ENCODE results near the gene IRS2. TPM values are rescaled to one million over a fixed set of nuclear protein-coding genes. Genes with fewer than 3 reads are reported as not detected.

Gene IRS2
- total and polyA plus RNA-seq, 2 experiments from 2014 or later: 3.4 to 7.7 TPM

- Histone ChIP-seq H3K27me3 (replicated peaks; ENCODE audit: insufficient read depth) (no peaks in the 10 kb centered on the region), H3K27ac (no peak overlapping the region), H3K36me3 (ENCODE audit: low read depth) (0 out of 2 replicates have a peak, but pooled peaks cover 7% of the 10 kb centered on the region), H3K9ac (no peak overlapping the region), H3K4me2 (ENCODE audit: unreplicated experiment) (peak overlapping the region; percentile 97), H4K20me1 (ENCODE audit: insufficient read depth) (peaks cover 18% of the 10 kb centered on the region), H2AFZ (no peak overlapping the region), H3K4me3 (peak overlapping the region; percentile 84), H3F3A (ENCODE audit: insufficient read depth) (peaks cover 21% of the 10 kb centered on the region; the same call in 1 of the 2 replicates), H3K9me3 (ENCODE audit: low read depth) (no peaks in the 10 kb centered on the region), H3K9me2 (ENCODE audit: insufficient read depth) (no peaks in the 10 kb centered on the region), H3K79me2 (ENCODE audit: insufficient read depth) (peaks cover 98% of the 10 kb centered on the region), H3K4me1 (ENCODE audit: insufficient read depth) (peaks cover 50% of the 10 kb centered on the region)
- no peak for DNase-seq
- WGBS, 2 experiments (ENCODE audit: low coverage in 1 of 2, low lambda C conversion rate in 2 of 2, missing lambda C conversion rate in 2 of 2): 77 to 79% methylated on average over 4 of the region's 4 CpGs
- in situ Hi-C loops (cut with MboI): loop anchor here (10.0 kb wide), 1 partner anchor 634 kb away; no protein-coding TSS in a partner anchor
- TF ChIP-seq EZH2phosphoT487 (IDR thresholded peaks at IDR 0.05; ENCODE audit: insufficient read depth, low read depth) (no peak), EZH2 (IDR thresholded peaks at IDR 0.05; ENCODE audit: insufficient read depth, poor library complexity, severe bottlenecking) (no peak)
Measured at GRCh38 chr13:109779074-109779473, 7.3 kb downstream of the IRS2 start.

- Histone ChIP-seq H3K4me3 (peak overlapping the region; percentile 84; the same call in 1 of the 2 replicates), H3K9me2 (ENCODE audit: insufficient read depth) (no peaks in the 10 kb centered on the region), H3K9me3 (ENCODE audit: low read depth) (no peaks in the 10 kb centered on the region), H3F3A (ENCODE audit: insufficient read depth) (peaks cover 21% of the 10 kb centered on the region; the same call in 1 of the 2 replicates), H3K79me2 (ENCODE audit: insufficient read depth) (peaks cover 98% of the 10 kb centered on the region), H4K20me1 (ENCODE audit: insufficient read depth) (peaks cover 18% of the 10 kb centered on the region), H3K27me3 (replicated peaks; ENCODE audit: insufficient read depth) (no peaks in the 10 kb centered on the region), H3K4me1 (ENCODE audit: insufficient read depth) (peaks cover 50% of the 10 kb centered on the region), H3K9ac (no peak overlapping the region), H3K27ac (no peak overlapping the region), H3K4me2 (ENCODE audit: unreplicated experiment) (peak overlapping the region; percentile 97), H3K36me3 (ENCODE audit: low read depth) (0 out of 2 replicates have a peak, but pooled peaks cover 7% of the 10 kb centered on the region), H2AFZ (no peak overlapping the region)
- 67 to 70% methylated on average over 6 of the region's 6 CpGs for WGBS, 2 experiments (ENCODE audit: low coverage in 1 of 2, low lambda C conversion rate in 2 of 2, missing lambda C conversion rate in 2 of 2)
- TF ChIP-seq EZH2phosphoT487 (IDR thresholded peaks at IDR 0.05; ENCODE audit: insufficient read depth, low read depth) (no peak), EZH2 (IDR thresholded peaks at IDR 0.05; ENCODE audit: insufficient read depth, poor library complexity, severe bottlenecking) (no peak)
- peak; percentile 31 for DNase-seq
- in situ Hi-C loops (cut with MboI): loop anchor here (10.0 kb wide), 1 partner anchor 633 kb away; no protein-coding TSS in a partner anchor
Measured at GRCh38 chr13:109778102-109778542, 8.3 kb downstream of the IRS2 start.

- TF ChIP-seq EZH2phosphoT487 (IDR thresholded peaks at IDR 0.05; ENCODE audit: insufficient read depth, low read depth): no peak
- TF ChIP-seq EZH2 (IDR thresholded peaks at IDR 0.05; ENCODE audit: insufficient read depth, poor library complexity, severe bottlenecking): no peak
- in situ Hi-C loops (cut with MboI): loop anchor here (10.0 kb wide), 1 partner anchor 632 kb away; no protein-coding TSS in a partner anchor
- Histone ChIP-seq H3F3A (ENCODE audit: insufficient read depth) (peaks cover 21% of the 10 kb centered on the region; the same call in 1 of the 2 replicates), H3K9ac (no peak overlapping the region), H2AFZ (no peak overlapping the region), H3K4me3 (0 out of 2 replicates have a peak overlapping the region, but pooled peaks have one; percentile 3), H3K9me2 (ENCODE audit: insufficient read depth) (no peaks in the 10 kb centered on the region), H3K4me2 (ENCODE audit: unreplicated experiment) (peak overlapping the region; percentile 27), H3K27me3 (replicated peaks; ENCODE audit: insufficient read depth) (no peaks in the 10 kb centered on the region), H3K4me1 (ENCODE audit: insufficient read depth) (peaks cover 50% of the 10 kb centered on the region), H3K36me3 (ENCODE audit: low read depth) (0 out of 2 replicates have a peak, but pooled peaks cover 14% of the 10 kb centered on the region), H3K79me2 (ENCODE audit: insufficient read depth) (peaks cover 97% of the 10 kb centered on the region), H4K20me1 (ENCODE audit: insufficient read depth) (peaks cover 18% of the 10 kb centered on the region), H3K27ac (no peak overlapping the region), H3K9me3 (ENCODE audit: low read depth) (no peaks in the 10 kb centered on the region)
- DNase-seq: no peak
Measured at GRCh38 chr13:109776575-109776974, 9.8 kb downstream of the IRS2 start.

GRCh38 chr13:109773786-109774185 lies 12.6 kb downstream of the IRS2 start:
- Histone ChIP-seq H3K27me3 (replicated peaks; ENCODE audit: insufficient read depth) (no peaks in the 10 kb centered on the region), H3K4me3 (no peak overlapping the region), H3K27ac (no peak overlapping the region), H3K9me2 (ENCODE audit: insufficient read depth) (no peaks in the 10 kb centered on the region), H3K9ac (no peak overlapping the region), H3K4me1 (ENCODE audit: insufficient read depth) (peaks cover 23% of the 10 kb centered on the region), H3K79me2 (ENCODE audit: insufficient read depth) (peaks cover 97% of the 10 kb centered on the region), H3K9me3 (ENCODE audit: low read depth) (no peaks in the 10 kb centered on the region), H3K36me3 (ENCODE audit: low read depth) (0 out of 2 replicates have a peak, but pooled peaks cover 17% of the 10 kb centered on the region), H3F3A (ENCODE audit: insufficient read depth) (peaks cover 14% of the 10 kb centered on the region; the same call in 1 of the 2 replicates), H2AFZ (no peak overlapping the region), H4K20me1 (ENCODE audit: insufficient read depth) (peaks cover 18% of the 10 kb centered on the region), H3K4me2 (ENCODE audit: unreplicated experiment) (no peak overlapping the region)
- no peak for TF ChIP-seq EZH2 (IDR thresholded peaks at IDR 0.05; ENCODE audit: insufficient read depth, poor library complexity, severe bottlenecking)
- no peak for TF ChIP-seq EZH2phosphoT487 (IDR thresholded peaks at IDR 0.05; ENCODE audit: insufficient read depth, low read depth)
- 93 to 96% methylated on average over 4 of the region's 4 CpGs for WGBS, 2 experiments (ENCODE audit: low coverage in 1 of 2, low lambda C conversion rate in 2 of 2, missing lambda C conversion rate in 2 of 2)
- no peak for DNase-seq
- in situ Hi-C loops (cut with MboI): loop anchor here (10.0 kb wide), 1 partner anchor 629 kb away; no protein-coding TSS in a partner anchor
